IPS DF 4.7 (cell line): ENCODE results near the gene EFHC1.
"Not testable (repeated sequence)": the region's sequence is repeated elsewhere in the genome, so short reads cannot be mapped to it uniquely, and the experiment has no call there.

ENCODE experiments used
- DNase-seq: peaks from one replicate; pipeline ENCODE4 v3.0.0-alpha.2; 2013; ENCODE audit warnings: low spot score; ENCODE audit errors: extremely low read depth

EFHC1 gene, protein sequence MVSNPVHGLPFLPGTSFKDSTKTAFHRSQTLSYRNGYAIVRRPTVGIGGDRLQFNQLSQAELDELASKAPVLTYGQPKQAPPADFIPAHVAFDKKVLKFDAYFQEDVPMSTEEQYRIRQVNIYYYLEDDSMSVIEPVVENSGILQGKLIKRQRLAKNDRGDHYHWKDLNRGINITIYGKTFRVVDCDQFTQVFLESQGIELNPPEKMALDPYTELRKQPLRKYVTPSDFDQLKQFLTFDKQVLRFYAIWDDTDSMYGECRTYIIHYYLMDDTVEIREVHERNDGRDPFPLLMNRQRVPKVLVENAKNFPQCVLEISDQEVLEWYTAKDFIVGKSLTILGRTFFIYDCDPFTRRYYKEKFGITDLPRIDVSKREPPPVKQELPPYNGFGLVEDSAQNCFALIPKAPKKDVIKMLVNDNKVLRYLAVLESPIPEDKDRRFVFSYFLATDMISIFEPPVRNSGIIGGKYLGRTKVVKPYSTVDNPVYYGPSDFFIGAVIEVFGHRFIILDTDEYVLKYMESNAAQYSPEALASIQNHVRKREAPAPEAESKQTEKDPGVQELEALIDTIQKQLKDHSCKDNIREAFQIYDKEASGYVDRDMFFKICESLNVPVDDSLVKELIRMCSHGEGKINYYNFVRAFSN

DNA sequence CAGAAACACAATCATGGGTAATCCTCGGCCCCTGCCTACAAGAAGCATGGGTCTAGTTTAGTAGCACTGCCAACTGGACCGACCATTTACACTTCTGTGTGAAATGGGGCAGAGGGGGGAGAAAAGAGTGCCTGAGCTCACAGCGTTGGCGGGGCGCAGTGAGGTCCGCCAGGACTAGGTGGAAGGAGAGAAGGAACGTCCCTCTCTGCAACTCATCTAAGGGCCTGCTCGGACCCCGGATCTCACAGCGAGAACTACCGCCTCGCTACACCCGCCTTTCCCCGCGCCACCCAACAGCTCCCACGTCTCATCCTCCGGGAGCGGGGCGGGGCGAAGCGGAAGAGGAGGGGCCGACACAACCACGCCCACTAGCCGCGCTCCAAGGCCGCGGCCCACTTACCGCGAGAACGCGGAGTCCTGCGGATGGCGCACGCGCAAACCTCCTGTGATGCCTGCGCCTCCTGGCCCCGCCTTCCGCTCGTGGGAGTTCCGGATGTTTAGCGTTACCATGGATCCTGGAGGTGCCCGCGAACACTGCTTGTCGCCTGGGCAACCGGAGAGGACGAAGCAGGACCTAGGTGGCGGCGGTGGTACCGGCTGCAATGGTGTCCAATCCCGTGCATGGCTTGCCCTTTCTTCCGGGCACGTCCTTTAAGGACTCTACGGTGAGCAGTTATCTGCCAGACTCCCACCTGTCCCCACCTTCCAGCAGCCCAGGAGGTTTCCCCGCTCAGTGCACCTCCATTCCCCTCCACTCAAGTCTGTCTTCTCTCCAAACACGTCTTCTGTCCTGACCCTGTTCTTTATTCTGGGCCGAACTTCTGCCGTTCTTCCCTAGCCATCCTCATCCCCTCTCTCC, at the start of gene EFHC1:
EFHC1 (plus strand) TSS at position 534 of the 859 bp plus-strand sequence; CDS start at position 603, 69 bp downstream.
- DNase-seq, result peak; percentile 92

DNA sequence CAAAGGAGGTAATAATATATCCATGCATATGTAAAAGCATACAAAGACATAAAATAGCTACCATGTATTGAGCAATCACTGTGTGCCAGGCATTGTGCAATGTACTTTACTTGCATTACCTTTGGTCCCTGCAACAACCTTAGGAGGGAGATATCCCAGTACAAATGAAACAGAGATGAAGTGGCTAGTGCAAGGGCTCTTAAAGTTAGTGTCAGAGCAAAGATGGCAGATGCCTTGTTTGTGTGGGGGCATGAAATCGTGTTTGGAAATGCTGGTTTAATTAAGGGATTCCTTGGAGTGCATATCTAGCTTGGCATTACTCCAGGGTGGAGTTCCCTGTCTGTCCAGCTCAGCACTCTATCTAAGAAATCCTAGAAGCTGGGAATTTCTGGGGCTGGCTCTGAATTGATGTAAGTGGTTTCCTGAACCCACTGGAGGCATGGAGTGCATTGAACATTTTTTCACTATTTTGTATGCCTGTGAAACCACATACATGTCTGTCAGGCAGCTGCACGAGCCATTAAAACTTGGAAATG, 48.4 kb upstream of the EFHC1 start:
- no peak for DNase-seq

DNA sequence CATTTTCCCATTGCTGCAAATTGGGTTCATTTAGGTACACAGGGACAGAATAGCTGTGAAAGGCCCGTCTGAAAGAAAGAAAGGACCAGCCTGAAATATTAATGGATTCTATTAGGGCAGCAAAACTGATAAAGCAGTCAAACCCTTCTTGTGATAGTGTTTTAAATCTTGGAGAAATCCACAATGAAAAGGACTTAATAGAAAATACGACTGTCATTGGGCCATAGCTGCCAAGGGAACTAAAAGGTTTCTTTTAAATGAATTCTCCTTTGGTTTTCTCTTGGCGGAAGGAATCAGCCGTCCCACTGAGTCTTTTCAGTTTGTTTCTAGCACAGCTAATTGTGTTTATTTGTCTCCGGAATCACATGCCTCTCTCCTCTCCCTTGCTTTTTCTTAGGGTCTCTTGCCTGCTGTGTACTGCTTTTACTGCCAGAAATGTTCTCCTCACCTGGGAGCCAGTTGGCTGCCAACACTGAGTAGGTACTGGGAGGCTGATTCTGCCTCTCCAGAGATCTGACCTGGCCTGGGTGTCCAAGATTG, 46.9 kb upstream of the EFHC1 start:
- DNase-seq, result no peak

DNA sequence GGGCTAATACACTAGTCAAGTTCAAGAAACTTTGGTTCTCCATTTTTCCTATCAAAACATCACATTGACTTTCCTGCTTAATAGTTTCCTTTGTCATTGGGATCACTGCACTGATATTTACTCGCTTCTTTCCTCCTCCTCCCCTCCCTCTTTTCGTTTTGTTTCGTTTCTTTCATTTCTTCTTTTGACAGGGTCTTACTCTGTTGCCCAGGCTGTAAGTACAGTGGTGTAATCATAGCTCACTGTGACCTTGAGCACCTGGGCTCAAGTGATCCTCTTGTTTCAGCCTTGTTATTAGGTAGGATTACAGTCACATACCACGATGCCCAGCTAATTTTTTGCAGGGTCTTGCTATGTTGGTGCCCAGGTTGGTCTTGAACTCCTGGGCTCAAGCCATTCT, 45.9 kb upstream of the EFHC1 start:
- DNase-seq, result no peak

DNA sequence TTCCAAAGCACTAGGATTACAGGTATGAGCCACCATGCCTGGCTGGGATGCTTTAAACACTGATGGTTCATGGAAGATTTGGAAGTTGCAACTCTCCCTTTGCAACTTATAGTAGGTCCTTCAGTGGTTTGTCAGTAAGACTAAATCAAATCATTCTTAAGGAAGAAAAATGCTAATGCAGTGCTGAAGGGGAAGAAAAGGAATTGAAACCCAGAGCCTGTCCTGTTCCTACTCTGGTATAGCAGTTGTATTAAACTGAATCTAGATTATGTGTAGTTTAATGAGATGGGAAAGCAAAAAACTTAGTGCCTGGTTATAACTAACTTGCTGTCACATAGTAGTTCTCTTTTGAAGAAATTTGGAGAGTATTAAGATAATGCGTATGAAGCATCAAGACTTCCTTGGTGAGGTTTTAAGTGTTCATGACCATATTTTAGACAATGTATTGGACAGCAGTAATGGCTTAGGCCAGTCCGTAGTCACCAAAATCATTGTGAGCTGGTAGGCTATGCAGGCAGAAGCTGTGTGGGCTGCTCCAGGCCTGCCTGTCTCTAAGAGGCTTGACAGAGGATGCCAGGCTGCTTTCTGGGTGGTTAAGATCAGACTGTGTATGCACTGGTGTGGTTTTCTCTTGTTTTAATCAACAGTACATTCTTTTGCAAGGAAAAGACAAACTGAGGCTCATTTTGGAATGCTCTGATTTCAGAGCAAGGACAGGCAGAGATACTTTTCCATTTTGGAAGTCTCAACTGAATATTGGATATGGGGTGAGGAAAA, 44.2 kb upstream of the EFHC1 start:
- DNase-seq, result no peak

DNA sequence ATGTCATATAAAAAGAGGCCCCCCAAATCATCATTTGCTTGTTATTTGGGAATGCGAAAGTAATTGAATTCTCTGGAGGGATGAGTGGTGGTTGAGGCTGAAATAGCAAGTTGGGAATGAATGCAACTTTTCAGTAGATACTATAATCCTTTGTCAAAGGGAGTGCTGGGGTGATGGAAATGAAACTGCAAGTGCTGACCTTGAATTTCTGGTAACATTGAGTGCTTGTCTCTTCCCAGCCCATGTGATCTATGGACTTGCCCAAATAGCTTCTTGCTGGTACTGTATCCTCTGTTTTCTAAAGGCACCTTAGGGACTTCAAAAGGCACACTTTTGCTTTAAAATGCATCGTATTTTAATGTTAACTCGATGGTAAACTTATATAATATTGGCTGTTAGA, 43.4 kb upstream of the EFHC1 start:
- no peak for DNase-seq

DNA sequence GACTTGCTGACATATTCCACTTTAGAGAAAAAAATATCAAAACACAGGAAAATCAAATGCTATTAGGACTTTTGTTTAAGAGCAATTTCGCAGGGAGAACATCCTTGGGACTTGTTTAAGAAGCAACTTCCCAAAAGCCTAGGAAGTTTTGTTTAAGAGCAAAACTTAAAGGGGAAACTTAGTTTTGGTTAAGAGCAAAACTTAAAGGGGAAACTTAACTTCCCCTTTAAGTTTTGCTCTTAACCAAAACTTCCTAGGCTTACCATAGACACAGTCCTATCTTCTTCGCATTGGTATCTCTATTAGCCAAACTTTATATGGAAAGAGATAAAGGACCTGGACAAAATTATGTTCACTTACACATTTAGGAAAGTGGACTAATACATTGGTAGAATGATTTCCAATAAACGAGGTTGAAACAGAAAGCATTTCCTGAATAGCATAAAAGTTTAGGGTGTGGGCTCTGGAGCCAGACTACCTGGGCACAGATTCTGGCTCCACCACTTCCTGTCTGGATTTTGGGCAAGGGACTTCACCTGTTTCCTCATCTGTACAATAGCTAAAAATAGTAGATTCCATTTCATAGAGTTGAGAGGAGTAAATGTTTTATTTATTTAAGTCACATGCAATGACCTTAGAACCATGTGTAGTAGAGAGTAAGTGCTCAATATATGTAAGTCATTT, 42.5 kb upstream of the EFHC1 start:
- no peak for DNase-seq

DNA sequence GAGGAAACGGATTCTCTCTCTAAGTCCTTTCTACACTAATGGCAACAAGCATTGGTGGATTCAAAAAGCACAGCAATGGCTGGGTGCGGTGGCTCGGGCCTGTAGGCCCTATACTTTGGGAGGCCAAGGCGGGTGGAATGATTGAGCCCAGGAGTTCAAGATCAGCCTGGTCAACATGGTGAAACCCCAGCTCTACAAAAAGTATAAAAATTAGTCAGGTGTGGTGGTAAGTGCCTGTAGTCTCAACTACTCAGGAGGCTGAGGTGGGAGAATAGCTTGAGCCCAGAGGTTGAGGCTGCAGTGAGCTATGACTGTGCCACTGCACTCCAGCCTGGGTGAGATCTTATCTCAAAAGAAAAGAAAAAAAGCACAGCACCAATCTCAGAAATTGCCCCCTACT, 38.9 kb upstream of the EFHC1 start:
- no peak for DNase-seq

DNA sequence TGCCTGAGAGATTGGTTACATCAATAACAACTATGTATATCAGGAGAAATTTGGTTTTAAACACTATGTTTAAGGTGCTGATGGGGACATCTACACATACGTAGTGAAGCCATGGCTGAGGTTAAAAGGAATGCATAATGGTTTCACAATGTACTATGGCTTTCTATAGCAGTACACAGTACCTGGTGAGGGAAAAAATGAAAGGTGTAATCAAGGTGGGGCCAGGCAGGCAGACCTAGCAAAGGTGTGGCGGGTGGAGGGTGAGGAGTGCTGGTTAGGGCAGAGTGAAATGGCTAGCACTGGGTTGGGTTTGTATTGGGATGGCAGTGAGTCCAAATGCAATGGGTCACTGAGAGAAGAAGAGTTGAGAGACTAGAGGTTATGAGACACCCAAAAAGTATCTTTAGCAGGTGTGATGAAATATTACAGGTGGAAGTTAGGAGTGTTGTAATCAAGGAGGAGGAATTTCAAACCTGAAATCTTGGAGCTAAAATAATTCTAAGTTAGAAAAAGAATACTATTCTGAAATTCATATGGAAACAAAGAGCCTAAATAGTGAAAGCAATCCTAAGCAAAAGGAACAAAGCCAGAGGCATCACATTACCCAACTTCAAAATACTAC, 35.9 kb upstream of the EFHC1 start:
- DNase-seq, result no peak

DNA sequence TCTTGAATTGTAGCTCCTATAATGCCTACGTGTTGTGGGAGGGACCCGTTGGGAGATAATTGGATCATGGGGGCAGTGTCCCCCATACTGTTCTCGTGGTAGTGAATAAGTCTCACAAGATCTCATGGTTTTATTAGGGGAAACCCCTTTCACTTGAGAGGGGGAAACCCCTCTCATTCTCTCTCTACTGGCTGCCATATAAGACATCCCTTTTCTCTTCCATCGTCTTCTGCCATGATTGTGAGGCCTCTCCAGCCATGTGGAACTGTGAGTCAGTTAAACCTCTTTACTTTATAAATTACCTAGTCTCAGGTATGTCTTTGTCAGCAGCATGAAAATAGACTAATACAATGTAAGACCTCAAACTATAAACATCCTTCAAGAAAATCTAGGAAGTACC, 35.1 kb upstream of the EFHC1 start:
- DNase-seq, result no peak

DNA sequence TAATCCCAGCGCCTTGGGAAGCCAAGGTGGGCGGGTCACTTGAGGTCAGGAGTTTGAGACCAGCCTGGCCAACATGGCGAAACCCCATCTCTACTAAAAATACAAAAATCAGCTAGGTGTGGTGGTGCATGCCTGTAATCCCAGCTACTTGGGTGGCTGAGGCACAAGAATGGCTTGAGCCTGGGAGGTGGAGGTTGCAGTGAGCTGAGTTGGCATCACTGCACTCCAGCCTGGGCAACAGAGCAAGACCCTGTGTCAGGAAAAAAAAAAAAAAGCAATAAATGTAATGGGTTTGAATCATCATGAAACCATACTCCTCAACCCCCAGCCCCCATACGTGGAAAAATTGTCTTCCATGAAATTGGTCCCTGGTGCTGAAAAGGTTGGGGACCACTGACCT, 32.0 kb upstream of the EFHC1 start:
- DNase-seq, result not testable (repeated sequence)

DNA sequence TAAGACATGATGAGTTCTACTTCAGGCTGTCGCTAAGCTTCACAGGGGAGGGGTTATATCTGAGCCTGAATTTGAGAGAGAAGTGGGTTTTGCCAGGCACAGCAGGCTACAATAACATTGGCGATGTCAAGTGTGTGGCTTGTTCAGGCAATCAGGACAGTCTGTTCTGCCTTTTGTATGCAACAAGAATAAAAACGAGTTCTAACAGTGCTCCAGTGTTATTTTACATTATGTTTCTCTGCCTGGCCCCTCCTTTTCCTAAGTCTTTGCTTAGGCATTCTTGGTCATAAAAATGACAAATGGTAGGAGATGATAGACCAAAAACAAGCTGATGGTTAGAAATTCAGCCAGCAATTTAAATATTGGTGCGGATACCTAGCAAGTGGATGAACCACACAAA, 31.4 kb upstream of the EFHC1 start:
- no peak for DNase-seq

DNA sequence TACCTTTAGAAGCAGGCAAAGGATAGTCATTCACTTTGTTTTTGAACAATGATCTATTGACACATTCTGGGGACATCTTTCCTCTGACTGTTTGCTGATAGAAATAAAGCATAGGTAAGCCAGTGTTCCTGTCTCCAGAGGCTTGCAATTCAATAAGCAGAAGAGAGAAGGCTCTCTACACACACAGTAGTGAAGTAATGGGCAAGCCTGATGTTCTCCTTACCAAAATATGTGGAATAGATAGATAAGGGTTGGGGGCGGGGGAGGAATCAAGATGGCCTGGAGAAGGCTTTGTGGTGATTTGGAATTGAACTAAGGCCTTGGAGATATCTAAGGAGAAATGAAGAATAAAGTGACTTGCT, 30.9 kb upstream of the EFHC1 start:
- no peak for DNase-seq

DNA sequence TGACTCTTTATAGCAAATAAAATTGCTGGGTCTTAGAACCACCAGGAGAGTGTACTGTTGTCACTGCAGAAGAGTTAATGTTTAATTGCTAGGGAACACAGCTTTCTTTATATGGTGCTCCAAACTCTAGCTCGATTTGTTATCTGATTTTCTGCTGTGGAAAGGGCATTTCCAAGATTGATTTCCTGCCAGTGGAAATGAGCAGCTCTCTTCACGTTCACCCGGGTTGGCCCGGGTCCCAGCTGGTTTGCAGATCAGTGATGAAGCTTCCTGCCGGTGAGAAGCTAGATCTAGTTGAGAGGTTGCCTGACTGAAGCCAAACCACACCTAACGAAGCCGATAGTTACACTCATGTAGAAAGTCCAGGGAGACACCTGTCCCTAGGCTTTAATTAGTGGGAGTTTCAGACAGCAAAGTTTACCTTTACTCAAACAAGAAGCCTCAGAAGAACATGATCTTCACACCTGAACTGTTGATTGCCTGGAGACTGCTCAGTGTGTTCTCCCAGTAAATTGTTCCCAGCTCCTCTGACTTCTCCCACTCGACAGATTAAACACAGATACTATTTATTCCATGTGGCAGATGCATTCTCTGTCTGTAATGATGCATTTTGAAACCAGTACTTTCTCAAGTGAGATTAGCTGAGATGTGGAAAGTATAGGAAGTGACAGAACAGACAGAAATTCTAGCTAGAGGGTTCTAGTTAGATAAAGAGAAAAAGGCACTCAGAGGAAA, 30.3 kb upstream of the EFHC1 start:
- no peak for DNase-seq

DNA sequence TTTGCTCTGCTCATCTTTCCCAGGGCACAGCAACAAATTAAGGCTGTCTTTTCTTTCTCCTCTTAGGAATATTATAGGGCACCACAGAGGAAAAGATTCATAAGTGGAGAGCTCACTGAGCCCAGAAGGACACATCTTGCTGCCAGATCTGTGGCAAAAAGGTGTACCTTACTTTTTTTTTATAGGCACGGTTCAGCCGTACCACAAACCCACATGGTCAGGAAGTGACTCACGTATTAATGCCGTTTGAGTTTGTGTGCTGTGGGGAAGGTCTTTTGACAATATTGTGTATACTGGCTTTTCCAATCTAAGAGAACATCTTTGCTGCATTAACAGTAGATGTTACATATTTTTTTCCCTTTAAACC, 29.8 kb upstream of the EFHC1 start:
- no peak for DNase-seq

DNA sequence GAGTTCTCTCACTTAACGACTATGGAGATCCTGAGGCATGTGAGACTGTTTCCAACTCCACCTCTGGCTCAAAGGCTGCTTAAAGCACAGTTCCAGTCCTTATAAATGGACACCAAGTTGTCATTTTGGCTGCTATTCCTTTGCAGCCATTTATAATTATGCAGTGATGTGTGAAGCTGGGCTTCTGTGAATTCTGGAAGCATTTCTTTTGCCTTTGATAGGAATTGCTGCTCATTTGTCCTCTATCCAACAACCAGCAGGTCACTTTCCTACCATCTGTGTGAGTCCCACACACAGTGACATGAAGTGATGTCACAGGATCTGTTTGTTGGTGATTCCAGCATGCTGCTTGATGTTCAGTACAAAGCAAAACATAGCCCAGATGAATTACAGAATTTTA, 28.5 kb upstream of the EFHC1 start:
- DNase-seq, result no peak

DNA sequence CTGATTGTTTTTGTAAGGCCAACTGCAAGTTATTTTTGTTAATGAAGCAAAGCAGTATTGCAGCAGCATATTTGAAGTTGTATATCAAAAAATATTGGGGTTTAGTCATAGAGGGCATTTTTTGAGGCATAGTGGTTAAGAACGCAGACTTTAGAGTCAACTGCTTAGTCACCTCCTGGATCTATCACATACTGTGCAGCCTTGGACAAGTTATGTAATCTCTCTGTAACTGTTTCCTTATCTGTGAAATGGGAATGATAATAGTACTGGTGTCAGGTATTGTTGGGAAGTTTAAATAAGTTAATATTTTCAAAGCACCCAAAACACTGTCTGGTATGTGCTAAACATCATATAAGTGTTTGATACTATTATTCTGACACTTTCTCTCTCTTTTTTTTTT, 27.2 kb upstream of the EFHC1 start:
- DNase-seq, result no peak

DNA sequence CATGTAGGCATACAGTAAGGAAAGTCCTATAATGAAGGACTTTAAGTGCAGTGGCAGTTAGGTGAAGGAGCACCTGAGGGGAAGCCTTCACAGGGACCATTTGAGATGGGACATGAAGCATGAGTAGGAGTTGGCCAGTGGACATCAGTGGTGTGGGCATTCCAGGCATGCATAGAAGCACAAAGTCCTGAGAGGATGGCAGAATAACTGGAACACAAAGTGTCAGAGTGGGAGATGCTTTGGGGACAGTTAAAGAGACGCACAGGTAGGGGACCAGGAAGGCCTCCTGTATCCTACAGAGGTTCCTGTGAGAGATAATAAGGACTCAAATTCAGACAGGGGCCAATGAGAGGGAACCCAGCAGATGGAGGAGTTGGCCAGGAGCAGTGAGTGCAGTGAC, 26.4 kb upstream of the EFHC1 start:
- DNase-seq, result no peak

DNA sequence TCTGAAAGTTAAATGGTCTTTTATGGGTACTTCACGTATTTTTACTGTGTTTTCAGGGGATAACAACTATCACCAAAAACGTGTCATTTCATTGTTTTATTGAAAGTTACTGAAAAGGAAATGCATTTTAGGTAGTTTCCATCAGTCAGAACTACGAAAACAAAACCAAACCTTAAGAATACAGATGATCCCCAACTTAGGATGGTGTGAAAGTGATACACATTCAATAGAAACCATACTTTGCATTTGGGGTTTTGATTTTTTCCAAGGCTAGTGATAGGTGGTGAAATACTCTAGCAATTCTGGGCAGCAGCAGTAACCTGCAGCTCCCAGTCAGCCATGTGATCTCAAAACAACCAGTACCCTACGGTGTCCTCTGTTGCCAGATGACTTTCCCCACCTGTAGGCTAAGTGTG, 25.9 kb upstream of the EFHC1 start:
- DNase-seq, result no peak
